HG03565 (cell line): Measurements from ENCODE around the gene ARMH4.

Experiments
- ATAC-seq: cut with Tn5 transposase; IDR thresholded peaks from one replicate; pipeline ENCODE4 v1.9.1; 2021; ENCODE audit warnings: mild to moderate bottlenecking, moderate library complexity; ENCODE audit not compliant: unreplicated experiment

Gene ARMH4, protein sequence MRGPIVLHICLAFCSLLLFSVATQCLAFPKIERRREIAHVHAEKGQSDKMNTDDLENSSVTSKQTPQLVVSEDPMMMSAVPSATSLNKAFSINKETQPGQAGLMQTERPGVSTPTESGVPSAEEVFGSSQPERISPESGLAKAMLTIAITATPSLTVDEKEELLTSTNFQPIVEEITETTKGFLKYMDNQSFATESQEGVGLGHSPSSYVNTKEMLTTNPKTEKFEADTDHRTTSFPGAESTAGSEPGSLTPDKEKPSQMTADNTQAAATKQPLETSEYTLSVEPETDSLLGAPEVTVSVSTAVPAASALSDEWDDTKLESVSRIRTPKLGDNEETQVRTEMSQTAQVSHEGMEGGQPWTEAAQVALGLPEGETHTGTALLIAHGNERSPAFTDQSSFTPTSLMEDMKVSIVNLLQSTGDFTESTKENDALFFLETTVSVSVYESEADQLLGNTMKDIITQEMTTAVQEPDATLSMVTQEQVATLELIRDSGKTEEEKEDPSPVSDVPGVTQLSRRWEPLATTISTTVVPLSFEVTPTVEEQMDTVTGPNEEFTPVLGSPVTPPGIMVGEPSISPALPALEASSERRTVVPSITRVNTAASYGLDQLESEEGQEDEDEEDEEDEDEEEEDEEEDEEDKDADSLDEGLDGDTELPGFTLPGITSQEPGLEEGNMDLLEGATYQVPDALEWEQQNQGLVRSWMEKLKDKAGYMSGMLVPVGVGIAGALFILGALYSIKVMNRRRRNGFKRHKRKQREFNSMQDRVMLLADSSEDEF

DNA sequence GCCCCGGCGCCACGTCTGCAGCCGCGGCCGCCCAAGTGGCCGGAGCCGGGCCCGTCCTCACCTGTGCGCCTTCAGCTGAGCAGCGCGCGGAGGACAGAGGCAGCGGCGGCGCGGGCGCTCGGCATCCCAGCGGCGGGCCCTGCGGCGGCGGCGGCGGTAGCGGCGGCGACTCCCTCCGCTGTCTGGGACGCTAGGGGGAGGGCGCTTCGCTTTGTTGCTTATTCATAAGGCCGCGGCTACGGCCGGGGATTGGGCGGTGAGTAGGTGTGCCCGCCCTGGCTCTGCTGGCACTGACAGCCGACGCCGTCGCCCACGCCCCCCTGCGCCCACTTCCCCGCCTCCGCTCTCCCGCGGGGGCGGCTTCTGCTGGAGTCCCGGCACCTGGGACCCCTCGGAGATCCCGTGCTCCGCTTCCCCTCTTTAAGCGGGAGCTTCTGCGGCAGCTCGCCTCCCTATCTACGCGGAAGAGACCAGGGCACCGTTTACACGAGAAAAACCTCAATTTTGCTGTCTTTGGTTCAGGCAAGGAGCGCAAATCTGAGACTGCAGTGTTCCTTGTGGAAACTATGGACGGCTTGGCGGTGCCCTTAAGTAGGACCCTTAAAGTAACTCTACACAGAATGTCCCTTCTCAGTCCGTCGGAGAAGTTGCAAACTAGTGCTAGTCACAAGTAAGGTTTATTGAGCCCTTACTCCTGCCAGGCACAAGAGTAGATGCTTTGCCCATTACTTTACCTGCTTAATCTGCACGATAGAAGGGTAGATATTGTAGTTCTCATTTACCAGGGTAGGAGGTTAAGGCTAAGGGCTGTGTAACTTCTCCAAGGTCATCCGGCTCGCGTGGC, at the start of gene ARMH4:
TSS of gene ARMH4 (minus strand) at position 200 of the 844 bp plus-strand sequence. CDS start 12,855 bp downstream, outside the sequence.
- ATAC-seq, result peak; percentile 86

DNA sequence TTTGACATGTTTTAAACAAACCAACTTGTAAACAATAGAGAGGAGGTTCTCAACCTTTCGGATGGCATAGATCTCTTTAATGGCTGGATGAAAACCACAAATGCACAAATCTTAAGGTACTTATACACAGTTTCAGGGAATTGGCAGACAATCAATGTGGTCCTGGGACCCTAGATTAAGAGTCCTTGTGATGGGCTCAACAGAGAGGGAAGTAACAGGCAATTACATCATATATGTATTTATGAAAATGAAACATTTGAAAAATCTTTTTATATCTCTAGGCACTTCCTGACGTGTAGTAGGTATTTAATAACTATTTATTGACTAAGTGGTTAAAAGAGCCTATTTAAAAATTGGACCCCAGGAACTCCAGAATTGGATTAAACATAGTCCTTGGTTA, 48.8 kb upstream of the ARMH4 start:
- no peak for ATAC-seq

DNA sequence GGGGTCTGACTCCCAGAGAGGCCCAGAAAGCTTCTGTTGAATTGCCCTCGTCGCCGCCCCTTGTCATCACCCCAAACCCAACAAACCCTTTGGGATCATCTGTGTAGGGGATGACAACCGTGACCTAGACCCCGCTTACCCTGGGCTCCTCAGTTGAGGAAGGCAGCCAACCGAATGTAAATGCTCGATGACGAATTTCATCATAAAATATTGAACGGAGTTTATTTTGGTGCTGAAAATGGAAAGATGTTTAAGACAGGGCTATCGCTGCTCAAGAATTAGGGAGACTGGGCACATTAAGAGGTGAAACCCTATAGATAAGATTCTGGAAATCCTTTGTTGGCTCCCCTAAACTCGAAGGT, 48.4 kb upstream of the ARMH4 start:
- no peak for ATAC-seq

DNA sequence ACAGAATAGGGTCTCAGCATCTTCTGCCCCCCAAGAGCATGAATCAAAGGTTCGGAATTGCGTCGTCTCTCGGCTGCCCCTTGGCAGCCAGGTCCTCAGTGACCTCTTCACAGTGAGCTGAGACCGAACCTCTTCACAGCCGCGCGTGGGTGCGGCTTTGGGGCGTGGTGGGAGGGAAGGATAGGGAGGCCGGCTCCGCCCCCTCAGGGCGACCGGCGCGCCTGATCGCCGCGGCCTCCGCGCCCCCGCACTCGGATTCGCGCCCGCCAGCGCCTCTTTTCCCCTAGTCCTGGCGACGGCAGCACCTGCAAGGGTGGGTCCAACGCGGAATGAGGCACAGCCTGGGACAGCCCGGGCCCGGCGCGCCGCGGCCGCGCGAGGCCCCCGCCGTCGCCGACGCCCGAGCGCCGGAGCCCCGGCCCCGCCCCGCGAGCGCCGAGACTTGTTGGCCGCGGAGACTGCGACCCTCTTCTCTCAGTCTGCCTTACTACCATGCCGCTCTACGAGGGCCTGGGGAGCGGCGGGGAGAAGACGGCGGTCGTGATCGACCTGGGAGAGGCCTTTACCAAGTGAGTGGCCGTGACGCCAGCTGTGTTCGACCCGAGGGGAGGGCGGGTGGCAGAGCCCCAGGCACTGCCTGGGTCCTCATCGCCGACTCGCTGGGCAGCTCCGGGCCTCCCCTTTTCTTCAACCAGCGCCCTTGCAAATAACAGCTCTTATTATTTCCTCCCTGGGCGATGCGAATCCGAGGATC, 47.9 kb upstream of the ARMH4 start, which contains the start of gene ACTR10:
TSS of gene ACTR10 (plus strand) at position 424 of the 754 bp plus-strand sequence. CDS start at position 493, 69 bp downstream.
- peak; percentile 92 for ATAC-seq

DNA sequence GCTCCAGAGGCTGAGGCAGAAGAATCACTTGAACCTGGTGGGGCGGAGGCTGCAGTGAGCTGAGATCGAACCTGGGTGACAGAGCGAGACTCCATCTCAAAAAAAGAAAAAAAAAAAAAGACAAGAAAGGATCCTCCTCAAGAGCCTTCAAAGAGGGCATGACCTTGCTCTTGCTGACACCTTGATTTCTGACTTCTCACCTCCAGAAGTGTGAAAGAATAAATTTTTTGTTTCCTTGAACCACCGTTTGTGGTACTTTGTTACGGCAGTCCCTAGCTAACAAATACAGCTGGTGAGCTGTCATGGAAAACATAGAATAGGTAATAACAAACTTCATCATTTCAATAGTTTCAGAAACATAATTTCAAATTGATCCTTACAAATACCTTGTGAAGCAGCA, 46.1 kb upstream of the ARMH4 start:
- no peak for ATAC-seq

DNA sequence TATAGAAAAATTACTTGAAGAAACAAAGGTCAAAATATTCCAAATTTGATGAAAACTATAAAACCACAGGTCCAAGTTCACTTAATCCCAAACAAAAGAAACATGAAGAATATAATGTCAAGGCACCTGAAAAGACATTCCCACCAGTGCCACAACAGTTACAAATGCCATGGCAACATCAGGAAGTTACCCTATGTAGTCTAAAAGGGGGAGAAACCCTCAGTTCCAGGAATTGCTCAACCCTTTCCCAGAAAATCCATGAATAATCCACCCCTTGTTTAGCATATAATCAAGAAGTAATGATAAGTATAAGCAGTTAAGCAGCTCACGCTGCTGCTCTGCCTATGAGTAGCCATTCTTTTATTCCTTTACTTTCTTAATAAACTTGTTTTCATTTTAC, 44.2 kb upstream of the ARMH4 start:
- no peak for ATAC-seq

DNA sequence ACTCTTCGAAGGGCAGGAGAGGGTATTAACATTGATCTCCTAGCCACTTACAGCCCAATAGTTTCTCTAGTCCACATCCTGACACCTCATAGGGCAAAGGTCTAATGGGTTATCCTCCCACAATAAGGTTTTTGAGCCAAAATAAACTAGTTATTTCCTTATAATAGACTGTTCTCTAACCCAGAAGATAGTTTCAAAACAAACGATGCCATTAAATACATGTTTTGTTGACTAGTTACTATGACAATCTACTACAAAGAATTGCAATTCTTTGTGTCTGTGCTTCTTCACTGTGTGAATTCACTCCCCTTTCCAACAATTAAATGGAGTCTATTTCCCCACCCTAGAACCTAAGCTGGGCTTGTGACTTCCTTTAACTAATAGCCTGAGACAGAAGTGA, 41.5 kb upstream of the ARMH4 start:
- no peak for ATAC-seq

DNA sequence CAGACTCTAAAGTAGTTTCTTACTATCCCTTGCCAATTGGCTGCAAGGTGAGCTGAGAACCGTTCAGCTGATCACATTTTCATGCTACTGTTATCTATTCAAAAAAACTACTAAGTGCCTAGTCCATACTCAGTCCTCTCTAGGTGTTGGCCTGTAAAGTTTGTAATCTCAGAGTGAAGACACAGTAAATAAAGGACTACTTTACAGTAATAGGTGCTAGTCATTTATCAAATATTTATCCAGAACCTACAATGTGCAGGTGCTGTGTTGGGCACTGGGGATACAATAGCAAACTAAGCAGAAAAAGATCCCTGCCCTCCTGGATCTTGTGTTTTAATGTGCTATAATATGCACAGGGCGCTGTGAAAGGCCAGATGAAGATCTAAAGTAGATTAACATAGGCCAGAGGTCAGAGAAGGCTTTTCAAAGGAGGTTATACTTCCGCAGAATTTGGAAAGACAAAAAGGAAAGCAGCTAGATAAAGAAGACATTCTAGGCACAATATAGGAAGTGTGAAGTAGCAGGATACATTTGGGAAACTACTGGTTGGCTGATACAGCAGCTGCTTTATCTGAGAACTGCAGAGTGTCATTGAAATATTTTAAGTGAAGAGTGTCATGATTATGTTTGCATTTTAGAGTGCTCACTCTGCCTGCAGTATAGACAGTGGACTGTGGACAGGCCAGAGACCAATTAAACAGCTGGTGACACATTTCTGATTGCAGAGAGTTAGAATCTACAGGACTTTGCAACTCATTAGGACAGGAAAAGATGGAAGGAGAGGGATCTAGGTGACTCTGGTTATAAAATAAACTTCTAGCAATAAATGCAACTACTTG, 40.0 kb upstream of the ARMH4 start:
- no peak for ATAC-seq

DNA sequence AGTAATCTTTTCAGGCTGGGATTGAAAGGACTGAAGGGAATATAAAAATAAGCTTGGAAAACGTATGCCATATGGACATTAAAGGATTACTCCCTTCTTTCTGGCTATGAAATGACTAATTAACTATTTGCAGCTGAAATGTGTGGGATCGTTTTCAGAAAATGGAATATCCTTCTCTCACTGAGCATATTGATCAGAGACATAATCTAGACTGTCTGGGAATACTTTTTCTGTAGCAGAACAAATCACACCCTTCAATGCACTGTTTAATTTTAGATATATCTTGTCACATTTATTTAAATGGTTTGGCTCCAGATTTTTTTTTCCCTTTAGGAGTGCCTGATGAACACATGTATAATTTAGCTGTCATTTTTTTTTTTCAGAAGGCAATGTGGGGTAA, 37.2 kb upstream of the ARMH4 start:
- no peak for ATAC-seq

DNA sequence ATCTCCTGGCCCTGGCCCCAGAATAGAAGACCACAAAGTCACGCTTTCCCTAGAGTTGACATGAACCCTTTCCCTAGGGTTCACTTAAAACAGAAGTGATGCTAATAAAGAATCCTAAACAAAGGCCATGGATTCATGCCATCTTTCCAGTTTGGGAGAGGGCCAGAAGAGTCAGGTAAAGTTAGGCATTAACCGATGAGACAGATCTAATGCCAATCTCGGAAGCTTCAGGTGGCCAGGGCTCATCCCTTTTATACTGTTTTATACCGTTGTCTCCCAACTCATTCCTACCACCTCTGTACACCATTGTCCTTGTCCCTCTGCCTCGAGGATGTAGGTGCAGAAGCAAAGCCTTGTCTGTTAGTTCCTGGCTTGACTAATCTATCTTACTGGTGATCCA, 25.1 kb upstream of the ARMH4 start:
- ATAC-seq, result no peak

DNA sequence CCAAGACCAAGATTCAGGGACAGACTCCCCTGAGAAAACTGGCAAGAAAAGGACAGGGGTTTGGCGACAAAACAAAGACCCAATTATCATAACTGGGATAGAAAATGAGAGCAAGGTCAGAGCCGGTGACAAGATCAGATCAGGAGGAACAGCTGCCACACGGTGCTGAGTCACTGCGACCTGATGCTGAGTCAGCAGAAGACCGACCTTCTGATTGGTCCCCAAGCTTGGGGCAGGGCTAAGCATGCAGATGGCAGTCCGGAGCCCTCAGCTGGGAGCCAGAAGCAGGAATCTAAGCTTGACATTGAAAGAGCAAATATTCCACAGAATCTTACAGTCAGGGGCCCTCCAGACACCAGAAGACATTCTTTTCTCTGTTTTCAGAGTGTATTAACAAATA, 19.1 kb upstream of the ARMH4 start:
- ATAC-seq, result peak; percentile 92

DNA sequence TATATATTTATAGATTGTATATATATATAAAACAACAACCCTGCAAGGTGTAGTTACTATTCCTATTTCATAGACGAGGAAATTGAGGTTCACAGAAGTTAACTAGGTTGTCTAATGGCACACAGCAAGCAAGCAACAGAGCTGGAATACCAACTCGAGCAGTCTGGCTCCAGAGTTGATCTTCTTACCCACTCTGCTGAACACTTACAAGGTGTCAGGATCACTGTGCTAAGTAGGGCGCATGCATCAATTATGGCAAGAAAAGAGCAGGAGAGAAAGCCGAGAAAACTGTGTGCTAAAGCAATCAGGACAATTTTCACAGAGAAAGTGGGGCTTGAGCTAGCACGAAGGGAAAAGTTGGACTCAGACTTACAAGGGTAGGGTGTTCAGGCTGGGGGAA, 15.9 kb upstream of the ARMH4 start:
- ATAC-seq, result no peak

DNA sequence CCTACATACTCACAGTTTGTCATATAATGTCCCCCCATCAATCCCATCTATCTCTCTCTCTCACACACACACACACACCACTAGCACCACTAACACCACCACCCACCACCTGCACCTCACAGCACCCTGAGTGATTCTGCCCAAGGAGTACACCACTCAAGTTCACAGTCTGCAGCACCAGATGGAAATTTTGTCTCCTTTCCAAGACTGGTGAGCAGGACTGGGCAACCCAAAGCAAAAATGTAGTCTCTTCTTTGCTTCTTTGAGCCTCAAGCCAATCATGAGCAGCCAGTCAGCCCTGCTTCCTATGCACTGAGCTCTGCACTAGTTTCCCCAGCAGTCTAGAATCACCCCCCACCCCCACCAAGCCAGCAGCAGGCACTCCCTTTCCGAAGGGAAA, 15.0 kb upstream of the ARMH4 start:
- ATAC-seq, result no peak

DNA sequence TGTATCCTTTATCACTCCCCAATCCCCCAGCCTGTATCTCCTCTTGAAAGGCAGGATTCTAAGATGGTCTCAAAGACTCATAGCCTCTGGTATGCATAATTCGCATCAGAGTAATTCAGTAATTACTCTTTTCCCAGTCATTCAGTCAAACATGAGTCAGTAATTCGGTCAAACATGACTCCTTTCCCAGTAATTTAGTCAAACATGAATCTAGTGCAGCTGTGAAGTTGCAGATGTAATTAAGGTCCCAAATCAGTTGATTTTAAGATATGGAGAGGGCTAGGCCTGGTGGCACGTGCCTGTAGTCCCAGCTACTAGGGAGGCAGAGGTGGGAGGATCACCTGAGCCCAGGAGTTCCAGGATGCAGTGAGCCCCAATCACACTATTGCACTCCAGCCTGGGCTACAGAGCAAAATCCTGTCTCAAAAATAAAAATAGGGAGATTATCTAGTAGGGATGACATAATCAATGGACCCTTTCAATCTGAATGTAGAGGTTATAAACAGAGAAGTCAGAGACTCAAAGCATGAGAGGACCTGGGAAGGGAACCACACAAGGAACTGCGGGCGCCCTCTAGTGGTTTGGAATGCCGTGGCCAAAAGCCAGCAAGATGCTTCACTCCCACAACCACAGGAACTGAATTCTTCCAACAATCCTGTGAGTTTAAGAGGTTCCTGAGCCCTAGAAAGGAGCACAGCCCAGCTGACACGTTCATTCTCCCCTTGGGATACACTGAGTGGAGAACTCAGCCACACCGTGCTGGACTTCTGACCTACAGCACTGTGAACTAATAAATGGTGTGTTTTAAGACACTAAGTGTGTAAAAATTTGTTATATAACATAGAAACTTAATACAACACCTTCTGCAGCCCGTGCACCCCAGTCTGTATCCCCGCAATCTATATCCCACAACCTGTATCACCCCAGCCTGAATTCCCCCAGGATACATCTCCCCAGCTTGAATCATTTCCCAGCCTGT, 14.3 kb upstream of the ARMH4 start:
- no peak for ATAC-seq

DNA sequence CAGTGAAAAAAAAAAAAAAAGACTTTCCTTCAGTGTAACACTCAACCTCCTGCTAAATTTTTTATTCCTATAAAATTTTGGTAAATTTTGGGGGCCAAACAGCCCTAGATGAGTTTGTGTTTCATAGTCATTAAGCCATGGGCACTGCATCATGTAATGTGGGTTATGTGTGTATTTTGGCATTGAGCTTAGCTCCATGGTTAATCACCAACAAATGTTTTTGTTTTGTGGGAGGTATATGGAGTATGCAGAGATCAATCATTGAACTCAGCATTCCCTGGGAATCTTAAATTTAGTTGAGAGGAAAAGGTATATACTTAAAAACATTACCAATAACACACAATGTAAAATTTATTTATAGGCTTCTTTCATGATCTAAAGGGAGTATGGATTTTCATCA, 8.5 kb upstream of the ARMH4 start:
- no peak for ATAC-seq

DNA sequence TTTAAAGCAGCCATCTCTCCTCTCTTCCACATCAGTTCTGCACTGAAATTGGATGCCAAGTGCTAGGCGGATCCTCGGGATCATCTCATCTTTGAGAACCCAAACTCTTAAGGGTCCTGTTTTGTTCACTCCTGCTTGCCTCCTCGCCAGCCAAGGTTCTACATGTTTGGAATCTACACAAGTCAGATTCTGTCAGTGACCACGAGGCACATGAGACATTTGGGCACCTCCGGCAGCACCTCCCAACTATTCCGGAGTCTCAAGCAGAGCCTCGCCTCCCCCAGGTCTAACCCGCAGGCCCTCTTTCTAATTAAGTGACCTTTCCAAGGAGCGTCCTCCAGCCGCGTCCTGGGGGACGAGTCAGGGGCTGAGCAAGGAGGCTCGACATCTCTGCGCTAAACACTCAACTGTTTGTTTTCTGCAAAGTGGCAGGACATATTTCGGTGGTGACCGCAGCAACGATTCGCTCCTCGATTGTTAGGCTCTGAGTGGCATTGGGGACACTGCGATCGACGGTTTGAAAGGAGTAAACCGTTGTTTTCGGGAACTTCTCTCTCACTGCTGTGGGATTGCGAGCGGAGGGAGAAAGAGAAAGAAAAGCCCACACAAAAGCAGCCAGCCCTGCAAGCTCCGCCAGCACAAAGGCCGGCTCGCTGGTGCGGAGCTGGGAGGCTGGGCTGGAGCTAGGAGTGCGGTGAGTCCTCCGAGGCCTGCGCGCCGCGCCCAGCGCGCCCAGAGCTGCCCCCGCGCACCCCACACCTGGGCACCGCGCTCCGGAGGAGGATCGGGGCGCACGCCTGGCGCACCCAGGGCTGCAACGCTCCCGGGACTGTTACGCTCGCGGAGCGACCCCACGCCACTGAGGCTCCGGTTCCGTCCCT, 640 bp downstream of the ARMH4 start:
- no peak for ATAC-seq

DNA sequence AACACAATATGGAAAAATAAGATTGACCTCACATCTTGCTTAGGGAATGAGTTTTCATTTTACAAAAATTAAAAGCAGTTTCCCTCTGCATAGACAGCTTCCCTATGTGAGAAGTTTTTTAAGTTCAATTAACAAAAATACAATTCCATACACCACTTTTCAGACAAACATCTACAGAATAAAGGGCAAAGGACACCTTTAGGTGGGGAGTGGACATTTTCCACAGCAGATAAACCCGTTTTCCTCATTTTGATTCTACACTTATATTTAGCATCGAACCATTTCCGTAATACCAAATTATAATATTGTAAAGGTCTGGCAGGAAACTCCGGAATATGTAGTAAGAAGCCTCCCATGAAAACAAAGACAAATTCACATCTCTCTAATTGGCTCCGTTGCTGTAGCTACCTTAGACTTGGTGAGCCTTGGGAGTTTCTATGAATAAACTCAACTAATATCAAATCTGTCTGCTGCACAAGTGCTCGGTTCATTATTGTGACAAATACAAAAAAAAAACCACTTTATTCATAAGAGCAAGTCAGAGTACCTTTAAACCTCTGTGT, 1.7 kb downstream of the ARMH4 start:
- no peak for ATAC-seq
